Measurements from ENCODE around the gene GDF9.
A peak's percentile ranks its signal among the peaks of the same experiment; 100 is the strongest.

Gene GDF9, protein sequence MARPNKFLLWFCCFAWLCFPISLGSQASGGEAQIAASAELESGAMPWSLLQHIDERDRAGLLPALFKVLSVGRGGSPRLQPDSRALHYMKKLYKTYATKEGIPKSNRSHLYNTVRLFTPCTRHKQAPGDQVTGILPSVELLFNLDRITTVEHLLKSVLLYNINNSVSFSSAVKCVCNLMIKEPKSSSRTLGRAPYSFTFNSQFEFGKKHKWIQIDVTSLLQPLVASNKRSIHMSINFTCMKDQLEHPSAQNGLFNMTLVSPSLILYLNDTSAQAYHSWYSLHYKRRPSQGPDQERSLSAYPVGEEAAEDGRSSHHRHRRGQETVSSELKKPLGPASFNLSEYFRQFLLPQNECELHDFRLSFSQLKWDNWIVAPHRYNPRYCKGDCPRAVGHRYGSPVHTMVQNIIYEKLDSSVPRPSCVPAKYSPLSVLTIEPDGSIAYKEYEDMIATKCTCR

DNA sequence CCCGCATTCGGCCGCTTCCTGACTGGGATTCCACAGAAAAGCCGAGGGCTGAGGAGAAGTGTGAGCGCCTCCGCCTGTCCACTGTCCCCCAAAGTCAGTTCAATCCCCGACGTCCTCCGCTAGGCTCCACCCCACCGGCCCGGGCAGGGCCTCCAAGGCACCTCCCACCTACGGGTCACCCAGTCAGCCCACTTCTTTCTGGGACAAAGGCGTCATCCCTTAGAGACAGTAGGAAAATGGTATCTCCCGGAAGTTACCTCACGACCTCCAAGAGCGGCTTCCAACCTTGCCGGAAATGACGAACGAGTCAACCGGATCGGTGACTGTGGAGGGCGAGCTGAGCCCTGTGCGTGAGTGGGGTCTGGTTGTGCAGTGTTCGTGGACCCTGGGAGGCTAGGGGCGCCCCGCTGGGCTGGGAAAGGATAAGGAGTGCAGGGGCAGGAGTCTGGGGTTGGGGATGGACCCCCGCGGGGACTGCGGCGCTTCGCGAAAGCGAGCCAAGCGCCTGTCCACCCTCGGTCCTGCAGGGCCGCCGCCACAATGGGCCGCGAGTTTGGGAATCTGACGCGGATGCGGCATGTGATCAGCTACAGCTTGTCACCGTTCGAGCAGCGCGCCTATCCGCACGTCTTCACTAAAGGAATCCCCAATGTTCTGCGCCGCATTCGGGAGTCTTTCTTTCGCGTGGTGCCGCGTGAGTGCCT is at the start of gene GDF9, which contains the start of gene UQCRQ:
Gene GDF9 (minus strand): TSS at position 128 of the 704 bp plus-strand sequence. CDS start 1,936 bp downstream, outside the sequence.
Gene UQCRQ (plus strand): TSS at position 301 of the 704 bp plus-strand sequence. CDS start 240 bp downstream, at position 541.
- DNase-seq (ENCODE audit: low read depth) = peak; percentile 73

DNA sequence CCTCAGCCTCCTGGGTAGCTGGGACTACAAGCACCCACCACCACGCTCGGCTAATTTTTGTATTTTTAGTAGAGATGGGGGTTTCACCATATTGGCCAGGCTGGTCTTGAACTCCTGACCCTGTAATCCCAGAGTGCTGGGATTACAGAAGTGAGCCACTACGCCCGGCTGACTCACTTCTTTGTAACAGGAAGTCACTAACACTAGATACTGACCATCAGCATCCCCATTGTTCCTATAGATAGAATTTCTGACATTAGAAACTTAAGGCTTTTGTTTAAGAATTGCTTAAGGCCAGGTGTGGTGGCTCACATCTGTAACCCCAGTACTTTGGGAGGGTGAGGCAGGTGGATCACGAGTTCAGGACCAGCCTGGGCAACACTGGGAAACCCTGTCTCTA is 49.4 kb upstream of the GDF9 start:
- no peak for DNase-seq (ENCODE audit: low read depth)

DNA sequence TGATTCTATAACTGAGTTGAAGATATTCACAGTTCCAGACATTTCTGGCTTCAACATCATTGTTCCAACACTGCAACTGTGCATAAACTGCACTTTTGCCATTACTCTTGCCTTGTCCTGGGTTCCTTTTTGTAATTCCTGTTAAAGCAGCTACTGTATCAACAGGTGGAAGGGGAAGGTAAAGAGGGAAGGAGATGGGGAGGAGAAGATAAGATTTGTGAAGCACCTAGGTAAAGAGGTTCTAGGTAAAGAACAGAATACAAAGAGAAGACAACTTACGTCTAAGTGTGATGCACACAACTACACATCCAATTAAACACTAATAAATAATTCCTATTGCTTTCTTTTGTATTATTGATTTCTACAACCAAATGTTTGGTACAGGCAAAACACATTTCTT is 43.4 kb upstream of the GDF9 start:
- no peak for DNase-seq (ENCODE audit: low read depth)

DNA sequence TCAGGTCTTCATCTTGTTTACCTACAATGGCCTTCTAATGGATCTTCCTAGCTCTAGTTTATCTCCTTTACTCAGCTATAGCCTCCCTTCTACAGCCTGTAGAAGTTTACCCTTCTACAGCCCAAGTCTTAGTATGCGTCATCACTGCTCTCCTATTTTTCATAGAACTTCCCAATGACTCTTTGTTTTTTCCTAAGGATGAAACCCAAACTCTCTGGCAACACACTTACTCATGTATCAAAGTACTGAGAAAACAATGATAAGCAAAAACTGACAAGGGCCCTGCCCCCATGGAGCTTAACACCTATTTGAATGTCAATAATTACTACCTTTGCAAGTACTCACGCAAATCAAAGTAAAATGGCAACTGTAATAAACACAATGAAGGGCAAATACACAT is 40.9 kb upstream of the GDF9 start:
- DNase-seq (ENCODE audit: low read depth) = no peak

DNA sequence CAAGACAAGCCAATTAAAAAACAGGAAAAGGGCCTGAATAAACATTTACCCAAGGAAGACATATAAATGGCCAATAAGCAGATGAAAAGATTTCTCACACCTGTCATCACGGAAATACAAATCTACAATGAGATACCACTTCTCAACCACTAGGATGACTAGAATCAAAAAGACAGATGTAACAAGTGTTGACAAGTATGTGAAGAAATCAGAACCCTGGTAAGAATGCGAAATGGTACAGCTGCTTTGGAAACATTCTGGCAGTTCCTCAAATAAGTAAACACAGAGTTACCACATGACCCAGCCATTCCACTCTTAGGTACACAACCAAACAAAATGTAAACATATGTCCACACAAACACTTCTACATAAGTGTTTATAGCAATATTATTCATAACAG is 39.7 kb upstream of the GDF9 start:
- DNase-seq (ENCODE audit: low read depth) = no peak

DNA sequence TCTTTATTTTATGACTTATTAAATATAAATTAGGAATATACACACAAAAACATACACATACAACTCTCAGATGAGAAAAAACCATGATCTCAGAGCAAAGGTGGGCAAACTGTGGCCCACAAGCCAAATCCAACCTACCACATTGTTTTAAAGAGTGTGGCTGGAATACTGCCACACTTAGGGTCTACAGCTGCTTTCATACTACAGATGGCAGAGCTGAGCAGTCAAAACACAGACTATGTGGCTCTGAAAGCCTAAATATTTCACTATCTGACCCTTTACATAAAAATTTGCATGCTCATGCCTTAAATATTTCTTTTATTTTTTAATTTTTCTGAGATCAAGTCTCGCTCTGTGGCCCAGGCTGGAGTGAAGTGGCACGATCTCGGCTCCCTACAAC is 35.5 kb upstream of the GDF9 start:
- DNase-seq (ENCODE audit: low read depth) = no peak

DNA sequence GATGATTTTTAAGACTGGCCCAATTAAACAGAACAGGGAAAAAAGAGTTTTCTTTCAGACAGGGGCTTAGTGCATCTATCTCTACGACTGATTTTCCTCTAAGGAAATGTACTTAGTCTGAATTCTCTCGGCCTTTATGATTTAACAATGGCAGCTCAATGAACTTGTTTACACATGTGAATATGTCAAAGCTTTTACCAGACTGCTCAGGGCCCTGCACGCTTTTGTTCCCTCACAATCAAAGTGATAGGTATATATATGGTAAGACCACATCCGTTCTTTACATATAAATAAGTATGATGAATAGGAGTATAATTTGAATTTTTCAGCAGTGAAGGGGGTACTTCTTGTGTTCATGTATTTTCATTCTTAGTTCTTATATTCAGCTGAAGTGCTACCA is 34.8 kb upstream of the GDF9 start:
- no peak for DNase-seq (ENCODE audit: low read depth)

DNA sequence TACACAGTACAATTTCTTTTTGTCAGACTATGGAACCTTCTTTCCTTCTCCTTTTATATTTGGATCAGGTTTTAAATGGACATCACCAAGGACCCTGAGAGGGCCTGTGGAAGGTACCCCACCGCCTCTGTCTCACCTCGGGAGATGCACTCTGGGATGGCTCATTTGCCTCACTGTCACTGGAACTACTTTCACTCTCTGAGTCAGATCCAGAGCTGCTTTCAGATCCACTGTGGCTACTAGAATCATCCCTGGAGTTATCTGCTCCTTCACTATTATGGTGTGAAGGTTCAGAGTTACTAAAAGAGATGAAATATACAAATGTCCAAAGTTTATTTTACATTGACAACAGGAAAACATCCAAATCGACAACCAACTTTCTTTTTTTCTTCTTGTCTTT is 31.8 kb upstream of the GDF9 start:
- no peak for DNase-seq (ENCODE audit: low read depth)

DNA sequence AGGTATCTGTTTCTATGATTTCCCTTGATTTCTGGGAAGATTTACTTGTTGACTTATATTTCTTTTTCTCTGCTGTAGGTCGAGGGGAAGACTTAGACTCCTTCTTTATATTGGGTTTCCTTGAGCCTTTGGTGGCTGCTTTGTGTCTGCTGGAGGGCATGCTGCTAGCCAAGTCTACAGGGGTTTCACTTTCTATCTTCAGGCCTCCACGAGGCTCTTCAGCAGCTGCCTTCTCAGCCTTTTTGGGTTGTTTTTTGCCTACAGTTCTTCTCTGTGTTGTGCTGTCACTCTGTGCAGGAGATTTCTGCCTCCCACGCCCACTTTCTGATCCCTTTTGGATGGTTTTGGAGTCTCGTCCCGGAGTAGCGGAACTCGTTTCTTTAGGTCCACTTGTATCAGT is 30.4 kb upstream of the GDF9 start:
- no peak for DNase-seq (ENCODE audit: low read depth)

DNA sequence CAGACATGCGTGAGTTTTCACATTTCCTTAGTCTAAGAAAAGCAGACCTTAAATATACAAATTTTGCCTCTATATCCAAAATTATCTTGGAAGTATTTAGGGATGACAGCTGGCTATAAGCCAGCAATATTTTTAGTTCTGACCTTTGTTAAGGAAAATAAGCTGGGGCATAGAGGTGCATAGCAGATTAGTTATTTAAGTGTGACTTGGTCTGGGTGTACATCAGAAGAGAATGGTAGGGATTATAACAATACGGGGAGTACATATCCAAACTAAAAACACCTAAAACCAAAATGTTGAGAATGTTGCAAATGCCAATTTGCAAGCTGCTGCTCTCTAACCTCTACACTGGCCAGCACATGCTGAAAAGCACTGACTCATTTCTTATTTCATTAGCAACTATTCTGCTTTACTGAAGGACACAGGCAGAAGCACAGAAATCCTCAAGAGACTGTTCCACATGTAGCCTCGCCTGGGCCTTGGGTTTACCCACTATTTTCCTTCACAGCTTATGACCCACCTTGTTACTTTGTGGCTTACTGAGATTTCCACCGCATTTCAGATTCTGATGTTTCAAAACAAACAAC is 29.5 kb upstream of the GDF9 start:
- DNase-seq (ENCODE audit: low read depth) = no peak

DNA sequence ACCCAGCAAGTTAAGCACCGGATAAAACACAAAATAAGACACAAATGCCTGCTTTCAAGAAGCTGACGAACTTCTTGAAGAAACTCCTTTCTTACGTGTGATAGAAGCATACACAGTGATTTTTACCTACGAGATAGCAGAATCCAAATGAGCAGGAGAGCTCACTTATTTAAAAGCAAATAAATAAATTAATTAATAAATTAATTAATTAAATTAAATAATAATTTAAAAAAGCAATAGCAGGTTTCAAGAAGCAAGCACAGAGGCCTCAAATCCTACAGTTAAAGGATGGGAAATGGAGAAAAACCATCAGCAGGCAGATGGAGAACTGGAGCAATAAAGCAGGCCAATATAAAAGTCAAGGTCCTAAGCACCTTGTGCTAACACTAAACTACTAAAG is 24.5 kb upstream of the GDF9 start:
- DNase-seq (ENCODE audit: low read depth) = no peak

DNA sequence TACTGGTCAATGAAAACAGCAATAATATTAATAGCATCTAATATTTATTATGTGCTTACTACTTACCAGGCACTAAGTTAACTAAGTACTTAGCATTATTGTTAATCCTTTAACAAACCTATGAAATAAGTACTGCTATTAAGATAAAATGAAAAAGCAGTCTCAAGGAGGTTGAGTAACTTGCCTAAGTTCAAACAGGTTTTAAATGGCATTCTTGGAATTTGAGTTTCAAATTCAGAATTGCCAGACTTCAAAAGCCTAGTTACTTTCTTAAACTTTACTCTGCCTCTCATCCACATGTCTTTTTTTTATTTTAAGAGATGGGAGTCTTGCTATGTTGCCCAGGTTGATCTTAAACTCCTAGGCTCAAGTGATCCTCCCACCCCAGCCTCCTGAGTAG is 23.2 kb upstream of the GDF9 start:
- DNase-seq (ENCODE audit: low read depth) = no peak

DNA sequence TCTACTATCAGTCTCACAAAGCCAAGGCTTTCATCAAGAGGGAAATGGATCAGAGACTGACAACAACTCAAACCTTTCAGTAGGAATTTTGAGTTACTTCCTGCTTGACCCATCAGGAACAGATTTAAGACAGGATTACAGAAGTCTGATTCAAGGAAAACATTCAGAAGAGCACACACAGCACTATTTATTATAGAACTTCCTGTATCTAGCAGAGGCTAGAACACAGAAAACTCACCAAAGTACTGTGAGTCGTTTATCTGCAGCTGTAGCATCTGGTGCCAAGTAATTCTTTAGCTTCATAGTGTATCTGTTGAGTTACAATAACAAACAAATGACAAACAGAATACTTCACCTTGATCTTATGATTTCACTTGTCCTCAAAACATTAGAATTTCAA is 21.0 kb upstream of the GDF9 start:
- DNase-seq (ENCODE audit: low read depth) = no peak

DNA sequence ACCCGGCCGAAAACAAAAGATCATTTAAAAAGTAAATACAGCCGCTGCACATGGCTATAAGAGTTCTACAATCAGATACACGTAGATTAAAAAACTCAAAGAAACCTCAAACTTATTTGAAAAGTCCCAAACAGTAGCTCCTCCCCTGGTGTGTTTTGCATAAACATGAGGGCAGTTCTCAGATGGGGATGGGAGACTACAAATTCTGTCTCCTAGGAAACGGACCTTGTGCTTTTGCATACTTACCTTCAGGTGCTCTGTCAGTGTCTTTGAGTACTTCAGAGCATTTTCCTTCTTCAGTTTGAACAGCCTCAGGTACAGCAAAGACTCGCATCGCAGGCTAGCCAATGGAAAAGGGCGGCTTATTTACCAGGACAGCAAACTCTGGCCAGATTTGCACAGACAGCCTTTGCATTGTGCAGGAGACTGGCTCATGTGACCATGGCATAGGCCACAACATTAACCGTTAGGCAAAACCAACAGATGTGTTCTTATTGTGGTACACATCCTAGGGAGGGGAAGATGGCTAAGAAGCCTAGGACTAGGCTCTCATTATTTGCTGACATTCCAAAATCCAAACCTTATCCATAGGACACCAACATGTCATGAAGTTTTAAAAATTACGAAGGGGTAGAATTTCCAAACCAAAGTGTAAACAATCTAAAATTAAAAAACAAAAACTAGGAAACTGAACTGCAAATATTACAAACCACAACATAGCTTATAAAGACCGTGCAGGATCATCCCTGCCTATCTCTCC is 20.0 kb upstream of the GDF9 start:
- no peak for DNase-seq (ENCODE audit: low read depth)

DNA sequence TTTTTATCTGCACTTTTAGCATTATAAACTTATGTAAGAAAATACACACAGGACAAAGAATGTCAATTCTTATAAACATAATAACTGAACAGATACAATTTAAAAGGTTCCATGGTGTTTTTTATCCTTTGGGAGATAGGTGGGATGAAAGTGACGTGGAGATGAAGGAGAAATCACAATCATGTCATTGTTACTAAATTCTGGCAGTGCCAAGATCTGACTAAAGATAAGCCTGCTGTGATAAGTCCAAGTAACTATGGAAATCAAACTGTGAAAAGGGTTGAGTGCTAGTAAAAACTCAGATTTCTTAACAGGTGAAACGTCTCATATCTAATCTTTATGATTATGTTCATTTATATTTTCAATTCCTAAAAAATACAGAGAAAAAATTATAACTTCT is 18.3 kb upstream of the GDF9 start:
- no peak for DNase-seq (ENCODE audit: low read depth)

DNA sequence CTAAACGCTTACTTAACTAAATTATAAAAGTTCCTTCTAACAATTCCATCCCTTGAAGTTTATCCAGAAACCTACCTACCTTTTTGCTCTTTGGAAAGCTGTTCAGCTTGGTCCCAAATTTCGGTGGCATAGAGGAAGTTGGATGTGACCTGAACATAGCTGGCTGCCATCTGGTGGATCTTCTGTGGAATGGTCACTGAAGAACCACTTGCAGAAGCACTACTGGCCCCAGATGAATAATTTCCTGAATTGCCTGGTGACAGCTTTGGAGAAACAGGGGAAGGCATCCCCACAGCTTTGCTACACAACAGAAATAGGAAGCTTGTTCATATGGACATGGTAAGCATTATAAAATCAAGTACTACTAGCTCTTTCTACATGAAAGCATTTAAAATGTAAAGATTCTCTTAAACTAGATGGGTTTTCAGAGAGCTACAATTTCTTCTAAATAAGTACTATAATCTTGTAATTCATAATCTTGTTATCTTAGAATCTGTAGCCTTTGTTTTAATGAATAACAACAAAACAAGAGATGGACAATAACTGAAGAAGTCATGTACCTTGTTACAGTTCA is 17.1 kb upstream of the GDF9 start:
- no peak for DNase-seq (ENCODE audit: low read depth)

DNA sequence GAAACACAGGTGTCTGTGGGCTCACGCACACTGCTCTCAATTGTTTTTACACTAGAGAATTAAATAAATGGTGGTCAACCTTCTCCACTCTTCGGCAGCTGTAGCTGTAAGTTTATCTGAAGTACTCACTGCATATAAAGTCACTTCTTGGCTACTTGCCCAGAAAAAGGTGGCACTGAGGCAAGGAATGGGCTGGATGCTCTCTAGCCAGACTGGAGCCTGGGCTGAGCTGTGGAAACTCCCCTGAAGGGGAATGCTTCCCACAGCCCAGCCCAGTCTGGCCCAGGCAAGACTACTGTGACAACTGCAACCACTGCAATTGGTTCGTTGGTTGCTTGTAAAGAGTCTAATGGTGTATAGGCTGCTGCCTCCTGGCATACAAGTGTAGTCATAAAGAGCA is 11.7 kb upstream of the GDF9 start:
- DNase-seq (ENCODE audit: low read depth) = no peak

DNA sequence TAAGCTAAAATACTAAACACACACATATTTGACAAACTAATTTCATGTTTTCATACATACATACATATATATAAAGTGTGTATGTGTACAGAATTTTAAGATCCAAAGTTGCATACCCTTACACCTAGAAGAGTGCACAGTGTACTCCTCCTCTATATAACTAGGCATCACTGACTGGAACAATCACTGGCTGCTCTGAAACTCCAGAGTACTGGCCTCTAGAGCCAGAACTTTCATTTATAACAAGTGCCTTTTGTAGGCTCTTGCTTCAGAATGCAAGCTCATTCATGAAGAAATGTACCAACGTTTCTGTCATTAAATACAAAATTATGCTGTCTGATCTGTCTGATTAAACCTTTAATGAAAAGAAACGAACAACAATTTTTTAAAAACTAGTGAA is 11.2 kb upstream of the GDF9 start:
- DNase-seq (ENCODE audit: low read depth) = no peak

DNA sequence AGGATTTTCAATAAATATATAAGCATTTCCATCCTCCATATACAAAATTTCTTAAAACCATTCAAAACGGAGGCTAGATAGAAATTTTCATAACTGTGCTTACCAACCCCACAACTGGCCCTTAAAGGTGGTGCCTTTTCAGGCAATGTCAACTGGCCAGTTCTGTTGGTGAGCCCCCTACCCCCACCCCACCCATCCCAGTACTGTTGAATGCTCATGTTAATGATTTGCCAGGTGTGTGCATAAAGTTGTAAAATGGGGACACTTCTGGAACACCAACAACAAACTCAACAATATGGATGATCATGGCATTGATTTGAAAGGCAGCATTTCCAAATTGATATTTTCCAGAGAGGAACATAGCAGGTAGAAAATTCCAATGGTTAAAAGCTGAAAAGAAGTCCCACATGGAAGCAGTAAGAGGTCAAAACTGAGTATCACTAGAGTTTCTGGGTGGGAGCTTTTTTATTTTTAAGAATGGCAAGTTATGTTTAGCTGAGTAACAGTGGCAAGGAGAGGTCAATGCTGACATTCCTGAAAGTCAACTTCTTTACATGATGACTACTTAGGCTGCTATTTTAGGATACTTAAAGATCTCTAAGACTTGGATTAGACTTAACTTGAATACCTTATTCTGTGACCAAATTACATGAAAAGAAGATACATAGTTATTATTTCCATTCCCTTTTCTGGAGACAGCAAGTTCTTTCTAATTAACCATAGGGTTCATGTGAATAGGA is 9.9 kb upstream of the GDF9 start:
- no peak for DNase-seq (ENCODE audit: low read depth)

DNA sequence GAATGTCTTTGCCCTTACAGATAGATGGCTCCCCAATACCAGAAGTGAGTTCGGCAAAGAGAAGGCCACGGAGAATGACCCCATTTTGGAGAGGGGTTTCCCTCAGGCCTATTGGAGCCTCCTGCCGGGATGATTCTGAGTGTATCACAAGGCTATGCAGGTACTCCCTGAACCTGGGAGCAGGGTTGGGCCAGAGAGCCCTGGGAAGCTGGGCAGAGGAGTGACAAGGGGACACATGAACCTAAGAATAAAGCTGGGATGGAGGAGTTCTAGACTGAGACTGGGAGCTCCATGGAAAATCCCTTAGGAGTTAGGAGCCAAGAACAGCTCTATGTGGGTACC is 7.6 kb upstream of the GDF9 start:
- no peak for DNase-seq (ENCODE audit: low read depth)

Measured in activated T-cell treated with anti-CD3 and anti-CD28 coated beads for 1 hour (primary cell).